Activated CD8-positive, alpha-beta T cell treated with anti-CD3 and anti-CD28 coated beads, Interleukin-2, amount 10 ng/mL, durations not matched to agents 7 days and 5 days (primary cell): Measurements from ENCODE around the gene TRAF2. TPM values are rescaled to one million over a fixed set of nuclear protein-coding genes. Genes with fewer than 3 reads are reported as not detected.

ENCODE experiments used
- ATAC-seq: fragments of 150-1000 bp; cut with Tn5 transposase; one replicate; pipeline ENCODE4 v1.10.0; 2021; ENCODE audit warnings: moderate library complexity
- CTCF ChIA-PET: fragments of 350-600 bp; sonication (Branson Sonifier 250); formaldehyde crosslinking; loops from one replicate; lab custom pipeline; 2021; ENCODE audit warnings: antibody characterized with exemption; lab: Charles Lee
- POLR2A ChIA-PET: fragments of 350-600 bp; sonication (Branson Sonifier 250); formaldehyde crosslinking; loops from one replicate; lab custom pipeline; 2021; ENCODE audit warnings: antibody characterized with exemption; lab: Charles Lee
- DNase-seq: peaks from one replicate; pipeline ENCODE4 v3.0.0-alpha.2; 2020
- H3K27ac Mint-ChIP-seq: one replicate; pipeline ENCODE4 v1.8.0; 2021; ENCODE audit warnings: mild to moderate bottlenecking, mixed read lengths
- H3K27me3 Mint-ChIP-seq: one replicate; pipeline ENCODE4 v1.8.0; 2021; ENCODE audit warnings: low read depth, mixed read lengths
- H3K36me3 Mint-ChIP-seq: one replicate; pipeline ENCODE4 v1.8.0; 2021; ENCODE audit warnings: low read depth, mixed read lengths
- H3K4me1 Mint-ChIP-seq: one replicate; pipeline ENCODE4 v1.8.0; 2021; ENCODE audit warnings: low read depth, mixed read lengths
- H3K4me3 Mint-ChIP-seq: one replicate; pipeline ENCODE4 v1.8.0; 2021; ENCODE audit warnings: mild to moderate bottlenecking, mixed read lengths
- H3K9me3 Mint-ChIP-seq: one replicate; pipeline ENCODE4 v1.8.0; 2022; ENCODE audit warnings: mixed read lengths; ENCODE audit not compliant: insufficient read depth
- total RNA-seq, 2 experiments: library from RNA; stranded (reverse); gene quantifications; one replicate each; pipeline ENCODE4 v1.2.3, GENCODE V29; 2021

Gene TRAF2
- total RNA-seq, 2 experiments from 2014 or later: 48.5 to 57.2 TPM

- POLR2A ChIA-PET: no interaction called here
- no peak for DNase-seq
Observed at GRCh38 chr9:136958473-136958872, 72.2 kb downstream of the TRAF2 start.

DNA sequence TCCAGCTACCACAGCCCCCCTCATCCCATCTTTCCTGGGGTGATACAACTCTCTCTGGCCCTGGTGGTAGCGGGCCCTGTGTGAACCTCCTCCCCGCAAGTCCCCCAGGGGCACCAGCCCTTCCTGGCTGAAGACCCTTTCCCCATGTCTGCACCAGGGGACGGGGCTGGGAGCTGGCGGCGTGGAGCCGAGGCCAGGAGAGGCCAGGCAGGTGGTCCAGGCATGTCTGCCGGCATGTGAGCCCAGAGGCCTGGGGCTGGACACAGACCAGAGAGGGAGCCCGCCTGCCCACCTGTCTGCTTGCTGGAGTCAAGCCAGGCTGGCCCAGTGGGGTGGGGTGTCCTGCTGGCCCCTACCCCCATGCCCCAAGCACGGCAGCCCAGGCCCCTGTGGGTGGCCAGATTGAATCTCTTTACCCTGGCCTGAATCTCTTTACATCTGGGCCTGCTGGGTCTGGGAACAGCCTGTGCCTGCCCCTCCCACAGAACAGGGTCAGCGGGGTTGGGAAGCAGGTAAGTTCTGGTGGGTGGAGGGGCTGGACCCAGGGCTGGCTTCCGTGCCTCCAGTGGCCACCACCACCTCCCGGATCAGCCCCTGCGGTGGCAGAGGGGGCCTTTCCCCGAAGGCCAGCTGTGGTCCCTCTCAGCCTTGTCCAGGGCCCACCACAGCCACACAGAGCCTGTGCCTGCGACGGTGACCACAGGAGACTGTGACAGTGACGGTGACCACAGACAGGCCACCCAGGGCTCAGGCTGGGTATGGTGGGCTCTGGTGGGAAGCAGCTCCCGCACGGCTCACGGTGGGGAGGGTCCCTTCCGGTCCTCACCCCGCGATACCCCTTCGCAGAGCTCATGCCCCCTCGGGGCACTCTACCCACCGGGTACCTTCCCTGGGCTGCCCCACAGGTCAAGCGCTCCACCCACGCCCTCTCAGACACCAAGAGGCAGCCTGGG, 72.9 kb downstream of the TRAF2 start:
- Mint-ChIP-seq H3K27me3 (no peaks in the 10 kb centered on the region), H3K36me3 (no peaks in the 10 kb centered on the region), H3K9me3 (no peaks in the 10 kb centered on the region), H3K4me1 (peaks cover 36% of the 10 kb centered on the region), H3K4me3 (no peak overlapping the region), H3K27ac (peak overlapping the region; percentile 34)
- ChIA-PET CTCF (interaction anchor here (1.4 to 1.5 kb wide), 2 partner anchors 11 to 76 kb away, joined by 4 read pairs; no protein-coding TSS in a partner anchor), POLR2A (interaction anchor here (0.6 to 0.9 kb wide), 2 partner anchors 12 to 71 kb away, joined by 3 read pairs; no protein-coding TSS in a partner anchor)
- ATAC-seq (no peak), DNase-seq (no peak)

More at GRCh38 chr9:136958473-136958872, 72.2 kb downstream of the TRAF2 start:
- H3K9me3 Mint-ChIP-seq: no peaks in the 10 kb centered on the region
- no peak for ATAC-seq
- no peak overlapping the region for H3K27ac Mint-ChIP-seq
- H3K4me1 Mint-ChIP-seq: peaks cover 35% of the 10 kb centered on the region
- no peaks in the 10 kb centered on the region for H3K36me3 Mint-ChIP-seq
- CTCF ChIA-PET: no interaction called here
- no peaks in the 10 kb centered on the region for H3K27me3 Mint-ChIP-seq
- no peak overlapping the region for H3K4me3 Mint-ChIP-seq

DNA sequence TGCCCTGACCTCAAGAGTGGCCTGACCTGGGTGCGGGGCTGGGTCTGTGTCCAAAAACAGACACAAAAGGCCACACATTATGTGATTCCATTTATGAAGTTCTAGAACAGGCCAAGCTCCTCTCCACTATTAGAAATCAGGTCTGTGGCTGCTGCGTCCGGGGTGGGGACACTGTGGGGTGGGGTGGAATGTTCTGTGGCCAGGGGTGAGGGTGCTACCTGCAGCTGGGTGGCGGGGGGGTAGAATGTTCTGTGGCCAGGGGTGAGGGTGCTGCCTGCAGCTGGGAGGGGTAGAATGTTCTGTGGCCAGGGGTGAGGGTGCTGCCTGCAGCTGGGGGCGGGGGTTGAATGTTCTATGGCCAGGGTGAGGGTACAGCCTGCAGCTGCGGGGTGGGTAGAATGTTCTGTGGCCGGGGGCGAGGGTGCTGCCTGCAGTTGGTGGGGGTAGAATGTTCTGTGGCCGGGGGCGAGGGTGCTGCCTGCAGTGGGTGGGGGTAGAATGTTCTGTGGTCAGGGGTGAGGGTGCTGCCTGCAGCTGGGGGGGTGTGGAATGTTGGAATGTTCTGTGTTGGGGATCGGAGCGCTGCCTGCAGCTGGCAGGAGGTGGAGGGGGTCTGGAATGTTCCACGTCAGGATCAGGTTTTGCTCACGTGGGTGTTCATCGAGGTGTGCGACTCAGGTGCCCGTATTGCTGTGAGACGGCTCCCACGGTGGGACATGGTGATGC, 74.1 kb downstream of the TRAF2 start:
- Mint-ChIP-seq H3K36me3 (no peaks in the 10 kb centered on the region), H3K27me3 (no peaks in the 10 kb centered on the region), H3K4me3 (peak overlapping the region; percentile 31), H3K9me3 (no peaks in the 10 kb centered on the region), H3K27ac (peak overlapping the region; percentile 89), H3K4me1 (peaks cover 46% of the 10 kb centered on the region)
- ATAC-seq: peak; percentile 44
- DNase-seq: peak; percentile 63
- CTCF ChIA-PET: interaction anchor here (1.4 to 1.5 kb wide), 2 partner anchors 12 to 75 kb away, joined by 4 read pairs; no protein-coding TSS in a partner anchor
- POLR2A ChIA-PET: interaction anchor here (0.6 to 0.9 kb wide), 2 partner anchors 11 to 69 kb away, joined by 3 read pairs; no protein-coding TSS in a partner anchor

DNA sequence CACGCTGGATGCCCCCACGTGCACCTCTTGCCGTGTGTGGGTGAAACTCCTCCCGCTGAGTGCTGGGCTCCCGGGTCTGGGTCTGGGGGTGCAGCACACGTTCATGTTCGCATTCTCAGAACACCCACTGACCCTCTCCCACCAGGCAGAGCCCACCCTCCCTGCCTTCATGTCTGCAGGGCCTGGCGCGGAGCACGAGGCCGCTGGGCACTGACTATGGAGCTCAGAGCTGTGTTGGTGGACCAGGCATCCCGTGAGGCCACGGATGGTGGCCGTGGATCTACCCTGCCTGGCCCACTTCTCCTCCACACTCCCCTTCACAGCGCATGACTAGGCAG, 74.6 kb downstream of the TRAF2 start:
- H3K27ac Mint-ChIP-seq: no peak overlapping the region
- no peak overlapping the region for H3K4me3 Mint-ChIP-seq
- DNase-seq: no peak
- H3K9me3 Mint-ChIP-seq: no peaks in the 10 kb centered on the region
- CTCF ChIA-PET: interaction anchor here (1.2 kb wide), 1 partner anchor 74 kb away, joined by 4 read pairs; no protein-coding TSS in a partner anchor
- no peak for ATAC-seq
- POLR2A ChIA-PET: no interaction called here
- peaks cover 52% of the 10 kb centered on the region for H3K4me1 Mint-ChIP-seq
- no peaks in the 10 kb centered on the region for H3K27me3 Mint-ChIP-seq
- no peaks in the 10 kb centered on the region for H3K36me3 Mint-ChIP-seq

DNA sequence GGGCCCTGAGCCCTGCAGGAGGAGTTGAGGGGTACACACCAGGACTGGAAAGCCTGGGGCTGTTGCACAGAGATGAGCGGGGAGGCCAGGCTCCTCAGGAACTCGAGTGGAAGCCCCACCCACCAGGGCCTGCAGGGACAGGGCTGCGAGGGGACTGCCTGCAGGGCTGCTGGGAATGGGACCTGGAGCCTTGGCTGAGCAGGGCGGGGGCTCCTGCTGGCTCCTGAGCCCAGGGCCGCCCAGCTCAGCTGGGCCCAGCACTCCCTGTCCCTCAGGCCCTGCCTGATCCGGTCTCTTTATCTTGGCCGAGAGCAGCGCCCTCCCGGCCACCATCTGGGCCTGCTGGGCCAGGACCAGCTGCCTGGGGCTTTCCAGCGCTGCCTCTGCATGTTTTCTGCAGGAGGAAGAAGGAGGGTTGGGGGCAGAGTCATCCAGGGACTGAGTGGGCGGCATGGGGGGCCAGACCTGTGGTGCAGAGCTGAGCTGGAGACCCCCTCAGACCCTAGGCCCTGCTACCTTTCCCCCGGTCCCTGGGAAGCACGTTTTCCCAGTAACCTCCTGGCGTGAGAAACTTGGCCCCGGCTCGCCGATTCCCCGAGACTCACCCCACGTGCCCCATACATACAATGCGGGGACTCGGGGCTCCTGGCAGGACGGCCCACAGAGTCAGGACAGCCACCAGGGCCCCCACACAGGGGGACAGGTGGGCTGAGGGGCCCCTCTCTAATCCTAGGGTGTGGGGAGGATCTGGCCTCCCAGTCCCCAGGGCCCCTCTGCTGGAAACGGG, 75.2 kb downstream of the TRAF2 start:
- H3K9me3 Mint-ChIP-seq: no peaks in the 10 kb centered on the region
- no peaks in the 10 kb centered on the region for H3K27me3 Mint-ChIP-seq
- no peak overlapping the region for H3K4me3 Mint-ChIP-seq
- ChIA-PET CTCF (interaction anchor here (1.2 kb wide), 2 partner anchors 14 to 74 kb away, joined by 3 to 4 read pairs; no protein-coding TSS in a partner anchor), POLR2A (no interaction called here)
- peaks cover 57% of the 10 kb centered on the region for H3K4me1 Mint-ChIP-seq
- no peaks in the 10 kb centered on the region for H3K36me3 Mint-ChIP-seq
- DNase-seq: no peak
- H3K27ac Mint-ChIP-seq: no peak overlapping the region
- no peak for ATAC-seq

- Mint-ChIP-seq H3K4me1 (peaks cover 59% of the 10 kb centered on the region), H3K36me3 (no peaks in the 10 kb centered on the region), H3K27ac (no peak overlapping the region), H3K4me3 (no peak overlapping the region), H3K27me3 (no peaks in the 10 kb centered on the region), H3K9me3 (no peaks in the 10 kb centered on the region)
- DNase-seq (no peak), ATAC-seq (no peak)
- POLR2A ChIA-PET: interaction anchor here (0.6 kb wide), 1 partner anchor 52 kb away, joined by 3 read pairs; no protein-coding TSS in a partner anchor
- CTCF ChIA-PET: interaction anchor here (1.2 kb wide), 2 partner anchors 13 to 73 kb away, joined by 3 to 4 read pairs; no protein-coding TSS in a partner anchor
Observed at GRCh38 chr9:136962163-136962562, 75.8 kb downstream of the TRAF2 start.

DNA sequence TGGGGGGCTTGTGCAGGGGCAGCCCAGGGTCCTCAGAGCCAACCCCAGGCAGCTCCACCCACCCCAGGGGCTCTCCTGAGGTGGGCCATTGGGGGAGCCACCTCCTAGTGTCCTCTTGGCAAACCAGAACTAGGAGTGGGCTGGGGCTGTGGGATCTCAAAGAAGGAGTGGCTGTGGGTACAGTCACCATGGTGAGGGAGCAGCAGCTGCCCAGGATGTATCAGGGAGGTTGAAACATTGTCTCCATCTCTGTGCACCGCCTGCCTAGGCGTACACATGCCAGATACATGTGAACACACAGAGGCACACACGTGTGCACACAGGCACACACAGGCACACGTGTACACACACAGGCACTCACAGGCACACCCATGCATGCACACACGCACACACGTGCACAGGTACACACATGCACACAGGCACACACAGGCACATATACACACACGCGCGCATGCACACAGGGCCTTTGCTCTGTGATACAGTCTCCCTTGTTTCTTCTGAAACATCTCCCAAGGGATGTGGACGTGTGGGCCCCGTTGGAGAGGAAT, 76.5 kb downstream of the TRAF2 start:
- Mint-ChIP-seq H3K27ac (peak overlapping the region; percentile 64), H3K4me3 (no peak overlapping the region), H3K9me3 (no peaks in the 10 kb centered on the region), H3K36me3 (no peaks in the 10 kb centered on the region), H3K27me3 (no peaks in the 10 kb centered on the region), H3K4me1 (peaks cover 59% of the 10 kb centered on the region)
- ChIA-PET POLR2A (interaction anchor here (0.6 kb wide), 1 partner anchor 52 kb away, joined by 3 read pairs; no protein-coding TSS in a partner anchor), CTCF (interaction anchor here (1.2 kb wide), 1 partner anchor 12 kb away, joined by 3 read pairs; no protein-coding TSS in a partner anchor)
- DNase-seq (no peak), ATAC-seq (no peak)

DNA sequence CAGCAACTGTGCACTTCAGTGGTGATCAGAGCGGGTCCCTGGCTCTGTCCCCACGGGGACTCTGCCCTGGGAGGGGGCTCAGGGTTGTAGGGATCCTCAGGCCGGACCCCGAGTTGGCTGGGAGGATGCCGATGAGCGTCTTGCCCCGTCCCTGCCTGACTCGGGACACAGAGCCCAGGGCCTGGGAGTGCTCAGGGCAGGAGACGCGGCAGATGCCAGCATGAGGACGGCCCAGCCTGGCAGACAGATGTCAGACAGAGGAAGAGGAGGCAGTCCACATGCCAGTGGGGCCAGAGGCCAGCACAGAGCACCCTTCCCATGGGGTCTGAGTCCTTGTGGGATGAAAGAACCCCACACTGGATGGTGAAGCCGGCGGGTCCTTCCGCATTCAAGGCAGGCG, 77.0 kb downstream of the TRAF2 start:
- Mint-ChIP-seq H3K4me1 (peaks cover 57% of the 10 kb centered on the region), H3K9me3 (no peaks in the 10 kb centered on the region), H3K27me3 (no peaks in the 10 kb centered on the region), H3K36me3 (no peaks in the 10 kb centered on the region), H3K27ac (peak overlapping the region; percentile 64), H3K4me3 (no peak overlapping the region)
- ATAC-seq (no peak), DNase-seq (no peak)
- POLR2A ChIA-PET: no interaction called here
- CTCF ChIA-PET: no interaction called here

DNA sequence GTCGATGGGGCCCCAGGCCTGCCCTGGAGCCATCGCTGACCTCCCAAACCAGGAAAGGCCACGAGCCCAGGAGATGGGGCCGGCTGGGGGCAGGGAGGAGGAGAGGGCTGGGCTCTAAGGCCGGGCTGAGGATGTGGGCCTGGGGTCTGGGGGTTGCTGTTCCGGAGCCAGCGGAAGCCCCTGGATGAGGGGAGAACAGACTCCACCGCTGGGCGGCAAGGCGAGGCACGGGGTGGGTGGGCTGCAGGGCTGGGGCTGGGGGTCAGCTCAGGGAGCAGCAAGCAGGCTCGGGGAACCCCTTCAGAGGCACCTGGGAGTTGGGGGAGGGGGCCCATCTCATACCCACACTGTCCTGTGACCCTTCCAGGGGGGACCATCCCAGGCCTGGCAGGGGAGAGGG, 77.4 kb downstream of the TRAF2 start:
- no peak for DNase-seq
- H3K36me3 Mint-ChIP-seq: no peaks in the 10 kb centered on the region
- ChIA-PET POLR2A (no interaction called here), CTCF (interaction anchor here (3.6 kb wide), 1 partner anchor 12 kb away, joined by 11 read pairs; no protein-coding TSS in a partner anchor)
- ATAC-seq: no peak
- H3K4me3 Mint-ChIP-seq: no peak overlapping the region
- H3K27ac Mint-ChIP-seq: no peak overlapping the region
- H3K27me3 Mint-ChIP-seq: no peaks in the 10 kb centered on the region
- no peaks in the 10 kb centered on the region for H3K9me3 Mint-ChIP-seq
- H3K4me1 Mint-ChIP-seq: peaks cover 57% of the 10 kb centered on the region

GRCh38 chr9:136964171-136964689, 77.9 kb downstream of the TRAF2 start:
- H3K36me3 Mint-ChIP-seq: no peaks in the 10 kb centered on the region
- ChIA-PET POLR2A (no interaction called here), CTCF (interaction anchor here (1.0 to 3.6 kb wide), 3 partner anchors 11 to 83 kb away, joined by 3 to 11 read pairs (median 11); no protein-coding TSS in a partner anchor)

More at GRCh38 chr9:136964171-136964689, 77.9 kb downstream of the TRAF2 start:
- no peaks in the 10 kb centered on the region for H3K27me3 Mint-ChIP-seq
- peaks cover 56% of the 10 kb centered on the region for H3K4me1 Mint-ChIP-seq
- no peak for ATAC-seq
- no peak for DNase-seq
- H3K27ac Mint-ChIP-seq: no peak overlapping the region
- H3K9me3 Mint-ChIP-seq: no peaks in the 10 kb centered on the region
- H3K4me3 Mint-ChIP-seq: no peak overlapping the region
